SJCRH30 (cell line): ENCODE results near the gene PTF1A. TPM values are rescaled to one million over a fixed set of nuclear protein-coding genes. Genes with fewer than 3 reads are reported as not detected.

Experiments
- DNase-seq, 2 experiments: peaks; one replicate each; pipeline ENCODE4 v3.0.0-alpha.2; 2015 to 2020
- H3K27ac ChIP-seq: fragments of 250-450 bp; sonication (Bioruptor Pico); 2 replicates; pipeline ENCODE4 v1.5.1; 2020; ENCODE audit warnings: mild to moderate bottlenecking, moderate library complexity
- H3K27me3 ChIP-seq: fragments of 250-450 bp; sonication (Bioruptor Pico); 2 replicates; pipeline ENCODE4 v1.5.1; 2020; ENCODE audit warnings: mild to moderate bottlenecking, moderate library complexity
- H3K36me3 ChIP-seq: fragments of 250-450 bp; sonication (Bioruptor Pico); 2 replicates; pipeline ENCODE4 v1.5.1; 2020; ENCODE audit warnings: mild to moderate bottlenecking, moderate library complexity
- H3K4me1 ChIP-seq: fragments of 250-450 bp; sonication (Bioruptor Pico); 2 replicates; pipeline ENCODE4 v1.5.1; 2020; ENCODE audit warnings: mild to moderate bottlenecking, moderate library complexity
- H3K4me3 ChIP-seq: fragments of 250-450 bp; sonication (Bioruptor Pico); 2 replicates; pipeline ENCODE4 v1.5.1; 2020; ENCODE audit warnings: mild to moderate bottlenecking, moderate library complexity
- H3K9me3 ChIP-seq: fragments of 250-450 bp; sonication (Bioruptor Pico); replicated peaks from 2 replicates; pipeline ENCODE4 v1.5.1; 2020; ENCODE audit warnings: mild to moderate bottlenecking, moderate library complexity
- total RNA-seq: library from RNA; depleted of rRNA; stranded (reverse); fragments of >200 nt; shearing (Covaris generic); gene quantifications from 2 replicates; pipeline ENCODE4 v1.2.3, GENCODE V29; 2014

PTF1A gene
- total RNA-seq, 1 experiment from 2014 or later: not detected

GRCh38 chr10:23194966-23195845 lies 3.1 kb downstream of the PTF1A start:
- H3K27me3 ChIP-seq: no peaks in the 10 kb centered on the region

GRCh38 chr10:23195846-23196600 lies 3.9 kb downstream of the PTF1A start:
- no peak overlapping the region for H3K4me3 ChIP-seq
- no peak for DNase-seq
- peaks cover 5% of the 10 kb centered on the region for H3K9me3 ChIP-seq
- H3K27me3 ChIP-seq: no peaks in the 10 kb centered on the region
- H3K27ac ChIP-seq: no peak overlapping the region
- no peaks in the 10 kb centered on the region for H3K36me3 ChIP-seq
- H3K4me1 ChIP-seq: peaks cover 5% of the 10 kb centered on the region

More at GRCh38 chr10:23194966-23195845, 3.1 kb downstream of the PTF1A start:
- no peak overlapping the region for H3K4me3 ChIP-seq
- no peak overlapping the region for H3K27ac ChIP-seq
- H3K36me3 ChIP-seq: no peaks in the 10 kb centered on the region
- peaks cover 5% of the 10 kb centered on the region for H3K4me1 ChIP-seq
- DNase-seq: no peak
- peaks cover 5% of the 10 kb centered on the region for H3K9me3 ChIP-seq

GRCh38 chr10:23196915-23197314 lies 4.8 kb downstream of the PTF1A start:
- Histone ChIP-seq H3K36me3 (no peaks in the 10 kb centered on the region), H3K27ac (no peak overlapping the region), H3K27me3 (no peaks in the 10 kb centered on the region), H3K9me3 (peaks cover 5% of the 10 kb centered on the region), H3K4me3 (no peak overlapping the region), H3K4me1 (peaks cover 5% of the 10 kb centered on the region)
- no peak for DNase-seq

DNA sequence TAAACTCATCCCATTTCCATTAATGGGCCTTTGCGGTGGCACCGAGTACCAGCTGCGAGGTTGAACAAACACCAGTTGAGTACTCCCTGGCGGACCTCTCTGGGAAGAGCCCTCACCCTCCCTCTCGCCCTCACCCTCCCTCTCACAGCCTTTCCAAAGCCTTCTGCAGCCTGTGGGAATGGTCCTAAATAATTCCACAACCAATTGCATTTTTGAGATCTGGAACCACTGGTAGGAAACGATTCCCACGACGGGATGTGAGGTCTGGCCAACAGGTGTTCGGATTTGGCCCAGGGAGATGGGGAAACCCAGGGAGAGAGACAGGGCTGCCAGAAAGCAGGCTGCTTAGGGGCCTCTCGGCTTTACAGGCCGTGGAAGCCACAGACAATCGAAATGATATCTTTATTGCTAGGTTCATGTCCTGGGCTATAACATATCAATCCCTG lies 5.3 kb downstream of the PTF1A start:
- peaks cover 5% of the 10 kb centered on the region for H3K9me3 ChIP-seq
- H3K27ac ChIP-seq: no peak overlapping the region
- no peaks in the 10 kb centered on the region for H3K36me3 ChIP-seq
- peaks cover 5% of the 10 kb centered on the region for H3K4me1 ChIP-seq
- no peaks in the 10 kb centered on the region for H3K27me3 ChIP-seq
- peak; percentile 84 to 87 for DNase-seq
- H3K4me3 ChIP-seq: no peak overlapping the region

DNA sequence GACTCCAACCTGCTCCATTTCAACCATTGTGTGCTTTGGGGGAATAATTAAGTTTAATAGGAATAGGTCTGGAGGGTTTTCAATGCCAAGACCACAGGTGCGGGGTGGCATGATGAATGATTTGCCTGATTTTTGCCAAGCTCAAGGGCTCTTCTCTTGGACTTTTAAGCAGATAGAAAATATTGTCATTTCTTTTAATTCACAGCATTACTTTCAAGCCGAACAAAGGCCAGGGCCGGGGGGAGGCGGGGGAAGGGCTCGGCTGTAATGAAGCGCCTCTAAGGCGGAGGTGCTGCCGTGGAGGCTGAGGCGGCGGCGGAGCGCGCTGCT lies 6.5 kb downstream of the PTF1A start:
- Histone ChIP-seq H3K4me1 (peaks cover 5% of the 10 kb centered on the region), H3K4me3 (no peak overlapping the region), H3K9me3 (peaks cover 5% of the 10 kb centered on the region), H3K27ac (no peak overlapping the region), H3K36me3 (no peaks in the 10 kb centered on the region), H3K27me3 (no peaks in the 10 kb centered on the region)
- no peak for DNase-seq

DNA sequence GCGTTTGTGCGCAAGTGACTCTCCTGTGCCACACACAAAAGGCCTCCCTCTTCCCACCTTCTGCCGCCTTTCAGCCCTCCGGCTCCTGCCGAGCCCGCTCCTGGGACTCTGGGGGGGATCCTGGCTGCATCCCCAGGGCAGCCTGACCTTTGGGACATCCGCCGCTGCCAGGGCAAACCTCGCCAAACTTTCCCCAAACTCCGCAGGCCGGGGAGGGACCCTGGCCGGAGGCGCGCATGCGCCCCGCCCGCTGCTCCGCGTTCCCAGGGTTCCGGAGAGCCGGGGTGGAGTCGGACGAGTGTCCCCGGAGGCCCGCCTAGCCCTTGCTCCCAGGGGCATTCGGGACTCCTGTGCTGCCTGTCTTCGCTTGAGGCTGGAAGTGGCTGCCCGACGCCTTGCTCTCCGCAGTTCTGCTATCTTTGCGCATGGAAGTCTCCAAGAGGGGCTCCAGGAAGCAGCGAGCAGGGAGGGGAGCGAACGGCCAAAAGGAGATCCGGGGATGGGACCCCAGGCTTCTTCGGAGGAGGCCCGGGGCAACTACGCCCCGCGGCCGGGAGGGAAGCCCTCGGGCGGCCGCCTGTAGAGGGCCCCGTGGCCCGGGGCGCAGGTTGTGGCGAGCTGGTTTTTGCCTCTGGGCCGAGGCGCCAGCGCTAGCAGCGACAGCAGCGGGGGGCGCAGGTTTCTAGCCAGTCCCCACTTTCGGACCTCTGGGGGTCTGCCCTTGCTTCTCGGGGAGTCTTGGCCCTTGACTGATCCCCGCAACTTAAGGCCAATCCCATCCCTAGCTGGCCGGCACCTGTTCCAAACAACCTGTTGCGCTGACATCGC lies 7.0 kb downstream of the PTF1A start:
- DNase-seq: no peak
- Histone ChIP-seq H3K27me3 (no peaks in the 10 kb centered on the region), H3K4me3 (no peak overlapping the region), H3K27ac (no peak overlapping the region), H3K4me1 (peaks cover 5% of the 10 kb centered on the region), H3K36me3 (no peaks in the 10 kb centered on the region), H3K9me3 (peaks cover 2% of the 10 kb centered on the region; the same call in 1 of the 2 replicates)

- peaks cover 5% of the 10 kb centered on the region for H3K4me1 ChIP-seq
- no peaks in the 10 kb centered on the region for H3K9me3 ChIP-seq
- H3K27ac ChIP-seq: no peak overlapping the region
- no peaks in the 10 kb centered on the region for H3K36me3 ChIP-seq
- H3K27me3 ChIP-seq: no peaks in the 10 kb centered on the region
- DNase-seq: no peak
- H3K4me3 ChIP-seq: no peak overlapping the region
Measured at GRCh38 chr10:23199768-23200511, 7.8 kb downstream of the PTF1A start.

GRCh38 chr10:23200586-23200985 lies 8.5 kb downstream of the PTF1A start:
- no peak for DNase-seq
- Histone ChIP-seq H3K4me3 (no peak overlapping the region), H3K4me1 (peaks cover 5% of the 10 kb centered on the region), H3K27me3 (no peaks in the 10 kb centered on the region), H3K36me3 (no peaks in the 10 kb centered on the region), H3K27ac (no peak overlapping the region), H3K9me3 (no peaks in the 10 kb centered on the region)

DNA sequence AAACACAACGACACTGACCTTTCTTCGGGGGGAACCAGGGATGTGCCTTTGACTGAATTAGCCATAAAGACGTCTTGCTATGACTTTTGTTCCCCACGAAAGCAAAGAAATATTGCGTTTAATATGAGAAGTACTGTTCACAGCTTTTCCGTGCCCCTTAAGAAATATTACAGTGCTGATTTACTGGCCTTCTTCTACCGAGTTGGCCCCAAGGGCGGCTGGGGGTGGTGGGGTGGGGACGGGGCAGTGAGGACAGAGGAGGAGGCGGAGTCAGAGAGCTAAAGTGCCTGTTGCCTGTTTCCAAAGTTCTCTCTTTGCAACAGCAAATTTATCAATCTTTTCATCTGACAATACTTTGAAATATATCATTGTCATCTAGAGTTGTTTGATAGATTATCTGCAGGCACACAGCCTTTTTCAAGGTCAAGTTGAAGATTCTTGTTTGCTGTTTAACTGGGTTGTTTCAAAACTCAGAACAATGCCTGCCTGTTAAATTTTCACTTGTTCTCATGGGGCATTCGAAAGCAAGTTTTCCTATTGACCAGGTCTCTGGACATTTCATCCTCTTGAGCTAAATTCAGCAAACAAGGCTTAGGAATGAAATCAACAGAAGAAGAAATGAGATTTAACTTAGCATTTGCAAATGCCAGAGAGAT lies 9.0 kb downstream of the PTF1A start:
- H3K27me3 ChIP-seq: no peaks in the 10 kb centered on the region
- H3K4me3 ChIP-seq: no peak overlapping the region
- no peaks in the 10 kb centered on the region for H3K36me3 ChIP-seq
- no peaks in the 10 kb centered on the region for H3K9me3 ChIP-seq
- peaks cover 5% of the 10 kb centered on the region for H3K4me1 ChIP-seq
- DNase-seq: no peak
- H3K27ac ChIP-seq: no peak overlapping the region

DNA sequence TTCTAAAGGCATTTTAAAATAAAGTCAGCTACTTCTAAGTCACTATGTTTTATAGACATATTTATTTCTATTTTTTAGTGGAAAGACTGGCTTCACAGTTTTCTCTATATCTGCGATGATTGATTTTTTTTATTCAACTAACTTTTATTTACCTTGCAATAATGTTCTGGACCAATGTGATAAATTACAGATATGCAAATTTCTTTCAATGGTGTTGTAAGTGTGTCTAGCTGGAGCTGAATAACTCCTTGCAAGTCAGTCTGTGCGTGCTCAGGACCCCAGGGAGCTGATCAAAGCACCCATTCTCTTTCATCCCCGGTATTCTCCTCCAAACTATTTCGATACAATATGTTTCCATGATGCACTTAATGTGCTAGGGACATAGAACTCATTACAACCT lies 9.7 kb downstream of the PTF1A start:
- H3K4me3 ChIP-seq: no peak overlapping the region
- H3K4me1 ChIP-seq: peaks cover 3% of the 10 kb centered on the region
- H3K27me3 ChIP-seq: no peaks in the 10 kb centered on the region
- no peak for DNase-seq
- H3K27ac ChIP-seq: no peak overlapping the region
- no peaks in the 10 kb centered on the region for H3K36me3 ChIP-seq
- no peaks in the 10 kb centered on the region for H3K9me3 ChIP-seq

DNA sequence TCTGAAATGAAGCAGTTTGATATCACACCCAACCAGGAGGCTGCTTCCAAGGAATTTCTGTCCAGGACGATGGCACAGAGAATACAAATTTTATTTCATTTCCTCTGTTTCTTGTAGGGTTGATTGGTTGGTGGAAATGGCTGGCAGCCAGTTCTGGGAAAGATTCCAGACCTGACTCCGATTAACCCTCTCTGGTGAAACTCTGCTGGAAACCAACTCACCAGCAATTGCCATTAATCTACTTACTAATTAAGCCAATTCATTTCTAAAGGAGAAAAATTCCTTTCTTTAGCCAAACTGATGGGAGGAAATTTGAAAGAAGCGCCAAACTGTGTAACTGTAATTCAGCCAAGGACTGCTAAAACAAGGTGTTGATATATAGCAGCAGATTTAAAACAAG lies 10.7 kb downstream of the PTF1A start:
- Histone ChIP-seq H3K36me3 (no peaks in the 10 kb centered on the region), H3K9me3 (no peaks in the 10 kb centered on the region), H3K4me3 (no peak overlapping the region), H3K4me1 (no peaks in the 10 kb centered on the region), H3K27me3 (no peaks in the 10 kb centered on the region), H3K27ac (no peak overlapping the region)
- no peak for DNase-seq

DNA sequence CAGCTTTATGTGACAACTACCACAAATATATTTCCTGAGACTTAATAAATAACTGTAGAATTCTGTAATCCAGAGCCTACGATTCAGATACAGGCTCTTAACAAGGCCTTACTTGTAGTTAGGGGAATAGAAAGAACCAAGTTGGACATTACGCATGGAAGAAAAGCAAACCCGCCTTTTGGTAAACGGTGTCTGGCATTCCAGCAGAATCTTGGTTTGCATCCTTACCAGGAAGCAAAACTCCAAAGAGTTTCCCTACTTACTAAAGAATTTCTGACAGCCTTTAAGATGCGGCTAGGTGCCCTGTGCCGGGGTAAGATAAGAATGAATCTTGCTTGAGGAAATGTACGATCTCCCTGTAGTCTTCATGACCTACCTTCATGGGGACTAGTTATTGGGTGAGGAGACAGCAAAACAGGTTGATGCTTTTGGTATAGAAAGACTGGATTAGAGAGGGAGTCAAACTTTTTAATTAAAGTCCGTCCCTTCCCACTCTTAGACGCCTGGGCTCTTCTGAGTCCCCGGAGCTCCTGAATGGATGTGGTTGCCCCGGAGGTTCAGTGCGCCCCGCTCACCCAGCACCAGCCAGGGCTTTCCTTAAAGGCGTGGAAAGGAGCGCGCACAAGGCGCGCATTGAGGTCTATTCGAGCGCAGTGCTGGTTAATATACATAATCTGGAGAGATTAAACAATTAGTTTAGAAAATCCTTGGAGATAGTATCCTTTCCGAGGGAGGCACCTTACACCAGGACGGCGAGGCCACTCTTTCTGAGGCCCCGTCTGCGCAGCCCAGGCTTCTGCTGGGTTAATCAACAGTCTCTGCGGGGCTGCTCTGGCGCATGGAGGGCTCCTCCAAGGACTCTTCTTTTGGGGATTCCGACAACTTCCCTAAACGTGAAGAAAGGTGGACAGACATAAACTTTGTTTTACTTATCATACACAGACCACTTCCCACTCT lies 11.5 kb downstream of the PTF1A start:
- H3K4me1 ChIP-seq: no peaks in the 10 kb centered on the region
- no peaks in the 10 kb centered on the region for H3K27me3 ChIP-seq
- no peaks in the 10 kb centered on the region for H3K36me3 ChIP-seq
- H3K4me3 ChIP-seq: no peak overlapping the region
- no peak for DNase-seq
- no peak overlapping the region for H3K27ac ChIP-seq
- no peaks in the 10 kb centered on the region for H3K9me3 ChIP-seq

- H3K4me1 ChIP-seq: no peaks in the 10 kb centered on the region
- no peak overlapping the region for H3K27ac ChIP-seq
- no peak overlapping the region for H3K4me3 ChIP-seq
- H3K36me3 ChIP-seq: no peaks in the 10 kb centered on the region
- H3K9me3 ChIP-seq: no peaks in the 10 kb centered on the region
- DNase-seq: no peak
- H3K27me3 ChIP-seq: no peaks in the 10 kb centered on the region
Measured at GRCh38 chr10:23204773-23205172, 12.7 kb downstream of the PTF1A start.
